Mononuclear cell (primary cell): ENCODE results near the gene ATAD3B. TPM values are rescaled to one million over a fixed set of nuclear protein-coding genes. Genes with fewer than 3 reads are reported as not detected.
"Not testable (repeated sequence)": the region's sequence is repeated elsewhere in the genome, so short reads cannot be mapped to it uniquely, and the experiment has no call there.

Source experiments
- H3K27me3 ChIP-seq: 2 replicates; pipeline ENCODE4 v1.6.0; 2011; ENCODE audit warnings: low read length, control low read depth; ENCODE audit not compliant: insufficient read depth
- H3K4me1 ChIP-seq: 2 replicates; pipeline ENCODE4 v1.5.1; 2011; ENCODE audit warnings: mild to moderate bottlenecking, low read length, control low read depth; ENCODE audit not compliant: insufficient read depth
- H3K4me3 ChIP-seq: 2 replicates; pipeline ENCODE4 v1.5.1; 2011; ENCODE audit warnings: mild to moderate bottlenecking, low read length, moderate library complexity
- H3K9me3 ChIP-seq: 2 replicates; pipeline ENCODE4 v1.5.1; 2011; ENCODE audit warnings: low read depth, mild to moderate bottlenecking, control low read depth, low read length
- total RNA-seq: library from RNA; depleted of rRNA; stranded (reverse); fragments of >200 nt; gene quantifications from one replicate; pipeline ENCODE4 v1.2.3, GENCODE V29; 2012

ATAD3B gene
- total RNA-seq, 1 donor, result 11.5 TPM

- Histone ChIP-seq H3K4me3 (no peak overlapping the region), H3K27me3 (peaks cover 28% of the 10 kb centered on the region), H3K4me1 (peaks cover 17% of the 10 kb centered on the region), H3K9me3 (no peaks in the 10 kb centered on the region)
Measured at GRCh38 chr1:1438531-1439381, 32.8 kb upstream of the ATAD3B start.

- Histone ChIP-seq H3K4me3 (no peak overlapping the region), H3K27me3 (peaks cover 22% of the 10 kb centered on the region), H3K4me1 (peaks cover 13% of the 10 kb centered on the region), H3K9me3 (no peaks in the 10 kb centered on the region)
Measured at GRCh38 chr1:1439546-1440261, 31.9 kb upstream of the ATAD3B start.

DNA sequence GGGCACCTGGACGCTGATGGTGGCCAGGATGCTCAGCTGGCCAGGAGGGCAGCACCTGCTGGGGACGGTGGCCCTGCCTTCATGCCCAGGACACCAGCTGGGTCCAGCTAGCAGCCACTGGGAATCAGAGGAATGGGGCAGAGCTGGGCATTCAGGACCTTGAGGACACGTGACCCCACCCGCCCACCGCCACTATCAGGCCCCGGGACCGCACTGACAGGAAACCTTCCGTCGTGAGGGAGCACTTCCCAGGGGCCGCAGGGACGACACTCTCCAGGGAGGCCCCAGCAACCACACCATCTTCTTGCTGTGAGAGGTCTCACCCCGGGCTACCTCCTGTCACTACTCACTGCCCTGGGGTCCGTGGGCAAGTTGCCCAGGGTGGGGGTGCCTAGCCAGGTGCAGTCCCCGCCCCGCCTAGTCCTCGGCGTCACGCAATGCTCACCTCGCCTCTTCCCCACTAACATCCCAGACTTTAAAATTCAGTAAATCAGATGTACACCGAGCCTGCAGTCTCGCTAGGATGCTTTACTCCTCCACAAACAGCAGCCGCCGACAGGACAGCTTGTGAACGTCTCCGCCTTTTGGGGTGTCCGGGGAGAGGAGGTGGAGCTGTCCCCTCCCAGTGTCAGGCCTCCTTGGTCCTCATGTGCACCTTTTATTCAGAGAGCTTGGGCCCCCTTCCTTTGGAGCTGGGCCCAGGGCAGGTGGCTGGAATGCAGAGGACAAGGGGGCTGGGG lies 31.1 kb upstream of the ATAD3B start:
- no peaks in the 10 kb centered on the region for H3K9me3 ChIP-seq
- no peak overlapping the region for H3K4me3 ChIP-seq
- peaks cover 6% of the 10 kb centered on the region for H3K4me1 ChIP-seq
- H3K27me3 ChIP-seq, result peaks cover 16% of the 10 kb centered on the region

- H3K4me3 ChIP-seq, result no peak overlapping the region
- no peaks in the 10 kb centered on the region for H3K9me3 ChIP-seq
- peaks cover 13% of the 10 kb centered on the region for H3K27me3 ChIP-seq
- peaks cover 2% of the 10 kb centered on the region for H3K4me1 ChIP-seq
Measured at GRCh38 chr1:1441002-1441888, 30.3 kb upstream of the ATAD3B start.

GRCh38 chr1:1442069-1442770 lies 29.3 kb upstream of the ATAD3B start:
- H3K4me1 ChIP-seq, result no peaks in the 10 kb centered on the region
- no peaks in the 10 kb centered on the region for H3K9me3 ChIP-seq
- no peak overlapping the region for H3K4me3 ChIP-seq
- peaks cover 4% of the 10 kb centered on the region for H3K27me3 ChIP-seq

DNA sequence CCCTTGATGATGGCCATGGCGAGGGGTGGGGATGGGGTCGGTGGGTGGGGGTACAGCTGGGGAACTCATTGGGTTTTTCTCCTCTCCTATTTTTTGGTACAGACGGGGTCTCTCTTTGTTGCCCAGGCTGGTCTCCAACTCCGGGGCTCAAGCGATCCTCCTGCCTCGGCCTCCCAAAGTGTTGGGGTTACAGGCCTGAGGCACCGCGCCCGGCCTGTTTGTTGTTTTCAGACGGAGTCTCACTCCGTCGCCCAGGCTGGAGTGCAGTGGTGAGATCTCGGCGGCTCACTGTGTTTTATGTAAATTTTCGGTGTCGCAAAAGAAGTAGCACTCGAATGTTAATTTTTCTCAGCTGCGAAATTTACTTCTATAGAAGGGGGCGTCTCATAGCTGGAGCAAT lies 24.9 kb upstream of the ATAD3B start:
- not testable (repeated sequence) for H3K4me3 ChIP-seq, H3K9me3 ChIP-seq, H3K4me1 ChIP-seq, H3K27me3 ChIP-seq

DNA sequence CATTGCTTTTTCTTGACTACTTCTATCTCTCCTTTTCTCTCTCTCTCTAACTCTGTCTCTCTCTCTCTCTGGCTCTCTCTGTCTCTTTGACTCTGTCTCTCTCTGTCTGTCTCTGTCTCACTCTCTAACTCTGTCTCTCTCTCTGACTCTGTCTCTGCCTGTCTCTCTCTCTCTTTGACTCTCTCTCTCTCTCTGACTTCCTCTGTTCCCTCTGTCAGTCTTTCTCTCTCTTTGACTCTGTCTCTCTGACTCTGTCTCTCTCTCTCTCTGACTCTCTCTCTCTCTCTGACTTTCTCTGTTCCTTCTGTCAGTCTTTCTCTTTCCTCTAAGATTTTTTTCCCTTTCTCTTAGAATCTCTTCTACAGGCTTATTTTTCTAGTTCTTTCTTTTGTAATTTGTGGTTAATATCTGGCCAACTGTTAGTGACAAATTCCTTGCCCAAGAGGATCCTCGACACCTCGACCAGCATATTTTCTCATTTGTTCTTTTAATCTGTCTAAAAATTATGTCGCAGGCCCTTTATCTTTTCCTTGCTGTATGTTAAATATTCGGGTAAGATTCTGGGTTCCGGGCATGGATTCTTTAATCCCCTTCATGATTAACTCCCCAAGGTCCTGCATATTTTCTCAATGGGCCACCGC lies 22.3 kb upstream of the ATAD3B start, which contains the start of gene ATAD3C:
TSS of gene ATAD3C (plus strand) at position 591 of the 641 bp plus-strand sequence. CDS start 995 bp downstream, outside the sequence.
- Histone ChIP-seq H3K9me3 (no peaks in the 10 kb centered on the region), H3K4me1 (no peaks in the 10 kb centered on the region), H3K4me3 (no peak within 1 kb of the TSS), H3K27me3 (no peaks in the 10 kb centered on the region)

- H3K4me1 ChIP-seq, result not testable (repeated sequence)
Measured at GRCh38 chr1:1450616-1451015, 20.9 kb upstream of the ATAD3B start.

GRCh38 chr1:1451696-1452364 lies 19.7 kb upstream of the ATAD3B start:
- Histone ChIP-seq H3K4me1 (no peaks in the 10 kb centered on the region), H3K27me3 (no peaks in the 10 kb centered on the region), H3K4me3 (no peak overlapping the region), H3K9me3 (no peaks in the 10 kb centered on the region)

More at GRCh38 chr1:1450616-1451015, 20.9 kb upstream of the ATAD3B start:
- H3K9me3 ChIP-seq, H3K27me3 ChIP-seq, H3K4me3 ChIP-seq: not testable (repeated sequence)

DNA sequence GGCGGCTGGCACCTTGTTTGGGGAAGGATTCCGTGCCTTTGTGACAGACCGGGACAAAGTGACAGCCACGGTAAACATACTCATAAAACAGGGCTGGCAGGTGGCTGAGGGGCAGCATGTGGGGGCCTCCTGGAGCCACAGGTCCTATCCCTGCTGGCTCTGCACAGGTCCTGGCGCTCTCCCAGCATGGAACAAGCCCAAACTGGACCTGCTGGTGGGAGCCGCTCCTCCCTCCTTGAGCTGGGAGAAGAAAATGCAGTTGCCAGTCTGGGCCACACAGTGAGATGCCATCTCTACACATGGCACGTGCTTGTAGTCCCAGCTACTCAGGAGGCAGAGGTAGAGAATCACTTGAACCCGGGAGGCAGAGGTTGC lies 19.2 kb upstream of the ATAD3B start:
- not testable (repeated sequence) for H3K4me1 ChIP-seq, H3K27me3 ChIP-seq, H3K4me3 ChIP-seq, H3K9me3 ChIP-seq

DNA sequence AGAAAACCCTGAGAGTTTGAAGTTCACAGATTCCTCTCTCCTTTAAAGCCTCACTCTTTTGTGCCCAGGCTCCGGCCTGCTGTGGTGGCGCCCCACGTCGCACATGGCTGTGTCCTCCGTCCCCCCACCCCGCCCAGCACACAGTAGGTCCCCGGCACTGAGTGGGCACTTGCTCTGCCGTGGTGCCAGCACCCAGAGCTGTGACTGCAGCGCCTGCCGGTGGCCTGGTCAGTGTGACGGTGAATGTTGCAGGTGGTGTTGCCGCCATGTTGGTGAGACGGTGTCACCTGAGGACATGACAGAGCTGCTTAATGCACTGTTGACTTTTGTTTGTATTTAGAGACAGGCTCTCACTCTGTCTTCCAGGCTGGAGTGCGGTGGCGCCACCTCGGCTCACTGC lies 18.7 kb upstream of the ATAD3B start:
- Histone ChIP-seq H3K27me3 (no peaks in the 10 kb centered on the region), H3K4me3 (no peak overlapping the region), H3K9me3 (no peaks in the 10 kb centered on the region), H3K4me1 (no peaks in the 10 kb centered on the region)

DNA sequence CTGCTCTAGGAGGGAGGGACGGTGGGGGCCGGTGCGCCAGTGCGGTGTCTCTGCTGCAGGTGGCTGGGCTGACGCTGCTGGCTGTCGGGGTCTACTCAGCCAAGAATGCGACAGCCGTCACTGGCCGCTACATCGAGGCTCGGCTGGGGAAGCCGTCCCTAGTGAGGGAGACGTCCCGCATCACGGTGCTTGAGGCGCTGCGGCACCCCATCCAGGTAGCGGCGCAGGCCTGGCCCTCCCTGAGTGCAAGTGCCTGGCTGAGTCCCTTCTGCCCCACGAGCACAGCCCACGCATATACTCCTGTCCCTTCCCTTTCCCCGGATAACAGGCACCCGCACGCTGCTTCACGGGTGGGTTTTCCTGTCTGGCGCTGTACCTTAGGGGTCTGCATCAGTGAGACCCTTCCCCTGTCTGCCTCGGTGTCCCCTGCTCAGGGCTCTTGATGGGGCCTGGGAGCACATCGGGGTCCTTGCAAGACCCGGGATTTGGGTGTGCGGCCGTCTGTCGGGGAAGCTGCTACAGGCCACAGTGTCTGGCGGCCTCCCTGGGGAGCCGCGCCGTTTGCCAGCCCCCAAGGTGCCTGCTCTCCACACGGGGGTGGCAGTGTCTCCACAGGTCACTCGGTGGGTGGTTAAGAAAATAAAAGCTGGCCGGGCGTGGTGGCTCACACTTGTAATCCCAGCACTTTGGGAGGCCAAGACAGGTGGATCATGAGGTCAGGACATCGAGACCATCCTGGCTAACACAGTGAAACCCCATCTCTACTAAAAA lies 17.1 kb upstream of the ATAD3B start:
- H3K27me3 ChIP-seq, H3K9me3 ChIP-seq, H3K4me3 ChIP-seq, H3K4me1 ChIP-seq: not testable (repeated sequence)
